Loucy (cell line): ENCODE measurements around the gene TFDP1.
"Not testable (repeated sequence)": the region's sequence is repeated elsewhere in the genome, so short reads cannot be mapped to it uniquely, and the experiment has no call there.

Source experiments
- EZH2phosphoT487 ChIP-seq: fragments of 200-600 bp; IDR thresholded peaks from 2 replicates; pipeline ENCODE4 v1.6.1; 2018; ENCODE audit warnings: antibody characterized with exemption, mild to moderate bottlenecking, moderate library complexity, borderline replicate concordance
- TF ChIP-seq, protein P1 (sequence below): fragments of 200-600 bp; sonication (generic); conservative IDR thresholded peaks from 2 replicates; pipeline ENCODE4 v1.5.1; 2014; ENCODE audit warnings: mild to moderate bottlenecking, antibody characterized with exemption, low read length

DNA sequence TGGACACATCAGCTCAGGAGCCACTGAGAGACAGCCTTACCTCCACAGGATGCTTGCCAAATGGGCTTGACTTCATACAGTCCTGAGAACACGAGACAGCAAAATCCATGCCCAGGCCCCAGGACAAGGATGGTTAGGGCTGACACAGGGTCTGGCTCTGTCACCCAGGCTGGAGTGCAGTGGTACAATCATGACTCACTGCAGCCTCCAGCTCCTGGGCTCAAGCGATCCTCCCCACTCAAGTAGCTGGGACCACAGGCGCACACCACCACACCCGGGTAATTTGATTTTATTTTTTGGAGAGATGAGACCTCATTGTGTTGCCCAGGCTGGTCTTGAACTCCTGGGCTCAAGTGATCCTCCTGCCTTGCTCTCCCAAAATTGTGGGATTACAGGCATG lies 21.0 kb upstream of the TFDP1 start:
- TF ChIP-seq, protein P1, sequence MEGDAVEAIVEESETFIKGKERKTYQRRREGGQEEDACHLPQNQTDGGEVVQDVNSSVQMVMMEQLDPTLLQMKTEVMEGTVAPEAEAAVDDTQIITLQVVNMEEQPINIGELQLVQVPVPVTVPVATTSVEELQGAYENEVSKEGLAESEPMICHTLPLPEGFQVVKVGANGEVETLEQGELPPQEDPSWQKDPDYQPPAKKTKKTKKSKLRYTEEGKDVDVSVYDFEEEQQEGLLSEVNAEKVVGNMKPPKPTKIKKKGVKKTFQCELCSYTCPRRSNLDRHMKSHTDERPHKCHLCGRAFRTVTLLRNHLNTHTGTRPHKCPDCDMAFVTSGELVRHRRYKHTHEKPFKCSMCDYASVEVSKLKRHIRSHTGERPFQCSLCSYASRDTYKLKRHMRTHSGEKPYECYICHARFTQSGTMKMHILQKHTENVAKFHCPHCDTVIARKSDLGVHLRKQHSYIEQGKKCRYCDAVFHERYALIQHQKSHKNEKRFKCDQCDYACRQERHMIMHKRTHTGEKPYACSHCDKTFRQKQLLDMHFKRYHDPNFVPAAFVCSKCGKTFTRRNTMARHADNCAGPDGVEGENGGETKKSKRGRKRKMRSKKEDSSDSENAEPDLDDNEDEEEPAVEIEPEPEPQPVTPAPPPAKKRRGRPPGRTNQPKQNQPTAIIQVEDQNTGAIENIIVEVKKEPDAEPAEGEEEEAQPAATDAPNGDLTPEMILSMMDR: not testable (repeated sequence)
- not testable (repeated sequence) for TF ChIP-seq EZH2phosphoT487
